Left ventricle myocardium inferior (tissue), 1 donor: ENCODE results near the gene GPT2. TPM values are rescaled to one million over a fixed set of nuclear protein-coding genes. Genes with fewer than 3 reads are reported as not detected.
A peak's percentile ranks its signal among the peaks of the same experiment; 100 is the strongest.

ENCODE experiments used
- DNase-seq: peaks from one replicate; pipeline ENCODE4 v3.0.0-alpha.2; 2020
- H3K27ac ChIP-seq: fragments of 200-600 bp; replicated peaks from 2 replicates; pipeline ENCODE4 v1.8.0; 2021
- H3K27me3 ChIP-seq: fragments of 200-600 bp; 2 replicates; pipeline ENCODE4 v1.8.0; 2021; ENCODE audit warnings: low read depth
- H3K36me3 ChIP-seq: fragments of 200-600 bp; 2 replicates; pipeline ENCODE4 v1.8.0; 2021
- H3K4me1 ChIP-seq: fragments of 200-600 bp; 2 replicates; pipeline ENCODE4 v1.8.0; 2021
- H3K4me3 ChIP-seq: fragments of 200-600 bp; 2 replicates; pipeline ENCODE4 v1.8.0; 2021; ENCODE audit warnings: mild to moderate bottlenecking, moderate library complexity
- H3K9me3 ChIP-seq: fragments of 200-600 bp; replicated peaks from 2 replicates; pipeline ENCODE4 v1.8.0; 2021
- CTCF ChIP-seq: fragments of 200-600 bp; IDR thresholded peaks from 2 replicates; pipeline ENCODE4 v1.8.0; 2021; ENCODE audit warnings: antibody characterized with exemption, mild to moderate bottlenecking, borderline replicate concordance
- intact Hi-C: fragments of 100-400 bp; cut with micrococcal nuclease; formaldehyde crosslinking; loops from one replicate; pipeline ENCODE4 v1.11.0; 2022
- total RNA-seq: library from RNA; stranded (reverse); fragmentation: NEBNext Ultra II Directional; extraction: Animal tissue kit (Norgen Biotek cat#: 25700); gene quantifications from one replicate; pipeline ENCODE4 v1.2.1, GENCODE V29; 2021
- donor health status: DM: no; HTN: yes; CAD: no; lungs with severe emphysema.

The GPT2 gene
- total RNA-seq, 1 donor from 2014 or later, result 17.8 TPM

- DNase-seq, result no peak
- no peaks in the 10 kb centered on the region for H3K4me1 ChIP-seq
- no peaks in the 10 kb centered on the region for H3K9me3 ChIP-seq
- H3K27me3 ChIP-seq, result no peaks in the 10 kb centered on the region
- intact Hi-C loops, result no loop called here
- H3K27ac ChIP-seq, result no peak overlapping the region
- H3K36me3 ChIP-seq, result no peaks in the 10 kb centered on the region
- H3K4me3 ChIP-seq, result no peak overlapping the region
- TF ChIP-seq CTCF, result no peak
Observed at GRCh38 chr16:46948548-46949166, 64.5 kb downstream of the GPT2 start.

- Histone ChIP-seq H3K36me3 (no peaks in the 10 kb centered on the region), H3K9me3 (no peaks in the 10 kb centered on the region), H3K4me3 (no peak overlapping the region), H3K4me1 (no peaks in the 10 kb centered on the region), H3K27ac (no peak overlapping the region), H3K27me3 (no peaks in the 10 kb centered on the region)
- intact Hi-C loops, result no loop called here
- TF ChIP-seq CTCF, result no peak
- no peak for DNase-seq
Observed at GRCh38 chr16:46949241-46949892, 65.2 kb downstream of the GPT2 start.

GRCh38 chr16:46950009-46950408 is 65.8 kb downstream of the GPT2 start:
- peaks cover 5% of the 10 kb centered on the region for H3K36me3 ChIP-seq
- intact Hi-C loops, result no loop called here
- no peak overlapping the region for H3K27ac ChIP-seq
- DNase-seq, result no peak
- H3K4me3 ChIP-seq, result no peak overlapping the region
- H3K27me3 ChIP-seq, result no peaks in the 10 kb centered on the region
- no peaks in the 10 kb centered on the region for H3K9me3 ChIP-seq
- TF ChIP-seq CTCF, result no peak
- no peaks in the 10 kb centered on the region for H3K4me1 ChIP-seq

GRCh38 chr16:46954562-46954961 is 70.4 kb downstream of the GPT2 start:
- no peak for DNase-seq
- H3K4me1 ChIP-seq, result no peaks in the 10 kb centered on the region
- H3K4me3 ChIP-seq, result no peak overlapping the region
- no peaks in the 10 kb centered on the region for H3K9me3 ChIP-seq
- H3K27me3 ChIP-seq, result no peaks in the 10 kb centered on the region
- no peak overlapping the region for H3K27ac ChIP-seq
- intact Hi-C loops, result no loop called here
- peaks cover 51% of the 10 kb centered on the region for H3K36me3 ChIP-seq
- no peak for TF ChIP-seq CTCF

- Histone ChIP-seq H3K27ac (peak overlapping the region; percentile 14), H3K4me3 (no peak overlapping the region), H3K36me3 (peaks cover 99% of the 10 kb centered on the region), H3K9me3 (no peaks in the 10 kb centered on the region), H3K27me3 (no peaks in the 10 kb centered on the region), H3K4me1 (peaks cover 26% of the 10 kb centered on the region)
- TF ChIP-seq CTCF, result no peak
- DNase-seq, result no peak
- intact Hi-C loops, result no loop called here
Observed at GRCh38 chr16:46961373-46962353, 77.5 kb downstream of the GPT2 start.
